MCF 10A (cell line): ENCODE data around the gene SUDS3. TPM values are rescaled to one million over a fixed set of nuclear protein-coding genes. Genes with fewer than 3 reads are reported as not detected.

Experiments used
- BruUV-seq: library from RNA; stranded (reverse); fragments of 400-500 nt; replicated peaks from 2 replicates; lab custom pipeline; 2021; lab: Mats Ljungman, UMichigan
- CTCF ChIA-PET: fragments of 300-600 bp; sonication (Branson Sonifier 250); formaldehyde crosslinking; extraction: SDS; loops from one replicate; lab custom pipeline; 2021; ENCODE audit warnings: antibody characterized with exemption, inconsistent platforms; lab: Yijun Ruan, JAX
- POLR2A ChIA-PET: fragments of 300-600, 350-650 bp; sonication (Branson Sonifier 250); formaldehyde crosslinking; extraction: SDS; loops from one replicate; lab custom pipeline; 2020; ENCODE audit warnings: antibody characterized with exemption, inconsistent platforms; lab: Yijun Ruan, JAX
- DNase-seq: peaks from one replicate; pipeline ENCODE4 v3.0.0-alpha.2; 2018; ENCODE audit not compliant: unreplicated experiment
- H3K27ac Mint-ChIP-seq: one replicate; pipeline ENCODE4 v1.8.0; 2022; ENCODE audit warnings: mild to moderate bottlenecking, low read depth, mixed read lengths; ENCODE audit not compliant: unreplicated experiment
- H3K27me3 Mint-ChIP-seq: one replicate; pipeline ENCODE4 v1.8.0; 2022; ENCODE audit warnings: mixed read lengths; ENCODE audit not compliant: insufficient read depth, unreplicated experiment
- H3K36me3 Mint-ChIP-seq: one replicate; pipeline ENCODE4 v1.8.0; 2022; ENCODE audit warnings: mild to moderate bottlenecking, moderate library complexity, mixed read lengths; ENCODE audit not compliant: insufficient read depth, unreplicated experiment
- H3K4me1 Mint-ChIP-seq: one replicate; pipeline ENCODE4 v1.8.0; 2022; ENCODE audit warnings: mixed read lengths; ENCODE audit not compliant: insufficient read depth, unreplicated experiment
- H3K4me3 Mint-ChIP-seq: one replicate; pipeline ENCODE4 v1.8.0; 2022; ENCODE audit warnings: mild to moderate bottlenecking, moderate library complexity, mixed read lengths; ENCODE audit not compliant: unreplicated experiment
- H3K9me3 Mint-ChIP-seq: one replicate; pipeline ENCODE4 v1.8.0; 2022; ENCODE audit warnings: mixed read lengths; ENCODE audit not compliant: unreplicated experiment
- CTCF ChIP-seq: fragments of 200-600 bp; IDR thresholded peaks from one replicate; pipeline ENCODE4 v1.8.0; 2022; ENCODE audit warnings: antibody characterized with exemption, mild to moderate bottlenecking; ENCODE audit not compliant: unreplicated experiment
- intact Hi-C: fragments of 100-400 bp; cut with micrococcal nuclease; formaldehyde crosslinking; loops from 2 replicates; pipeline ENCODE4 v1.14.1; 2022
- total RNA-seq: library from RNA; stranded (reverse); gene quantifications from 2 replicates; pipeline ENCODE4 v1.2.3, GENCODE V29; 2022

The SUDS3 gene
- total RNA-seq, 1 experiment from 2014 or later: 19.6 TPM

GRCh38 chr12:118334241-118334640 is 42.1 kb upstream of the SUDS3 start:
- peaks cover 6% of the 10 kb centered on the region for H3K4me1 Mint-ChIP-seq
- no peak for DNase-seq
- H3K9me3 Mint-ChIP-seq: peaks cover 7% of the 10 kb centered on the region
- intact Hi-C loops: no loop called here
- CTCF ChIA-PET: interaction anchor here (0.6 kb wide), 1 partner anchor 20 kb away, joined by 3 read pairs; no protein-coding TSS in a partner anchor
- POLR2A ChIA-PET: no interaction called here
- H3K27me3 Mint-ChIP-seq: no peaks in the 10 kb centered on the region
- BruUV-seq: no TSS peak
- no peak for TF ChIP-seq CTCF
- no peak overlapping the region for H3K27ac Mint-ChIP-seq
- H3K36me3 Mint-ChIP-seq: no peaks in the 10 kb centered on the region
- no peak overlapping the region for H3K4me3 Mint-ChIP-seq

GRCh38 chr12:118334939-118335567 is 41.3 kb upstream of the SUDS3 start:
- TF ChIP-seq CTCF: no peak
- Mint-ChIP-seq H3K27me3 (no peaks in the 10 kb centered on the region), H3K9me3 (peaks cover 7% of the 10 kb centered on the region), H3K36me3 (no peaks in the 10 kb centered on the region), H3K4me3 (no peak overlapping the region), H3K4me1 (peaks cover 6% of the 10 kb centered on the region), H3K27ac (peak overlapping the region; percentile 61)
- DNase-seq: peak; percentile 23
- no TSS peak for BruUV-seq
- intact Hi-C loops: no loop called here
- CTCF ChIA-PET: interaction anchor here (0.7 to 0.8 kb wide), 2 partner anchors 18 to 141 kb away, joined by 3 read pairs; no protein-coding TSS in a partner anchor
- POLR2A ChIA-PET: no interaction called here

- Mint-ChIP-seq H3K4me1 (no peaks in the 10 kb centered on the region), H3K36me3 (no peaks in the 10 kb centered on the region), H3K9me3 (no peaks in the 10 kb centered on the region), H3K27me3 (no peaks in the 10 kb centered on the region), H3K27ac (no peak overlapping the region), H3K4me3 (no peak overlapping the region)
- POLR2A ChIA-PET: no interaction called here
- intact Hi-C loops: no loop called here
- DNase-seq: no peak
- BruUV-seq: no TSS peak
- no peak for TF ChIP-seq CTCF
- CTCF ChIA-PET: interaction anchor here (0.6 to 0.8 kb wide), 3 partner anchors 12 to 153 kb away, joined by 3 read pairs; partner anchors contain the start of gene SUDS3
Observed at GRCh38 chr12:118336123-118336522, 40.2 kb upstream of the SUDS3 start.

GRCh38 chr12:118337194-118337838 is 39.0 kb upstream of the SUDS3 start:
- intact Hi-C loops: no loop called here
- no peak for DNase-seq
- Mint-ChIP-seq H3K4me3 (no peak overlapping the region), H3K27me3 (no peaks in the 10 kb centered on the region), H3K36me3 (no peaks in the 10 kb centered on the region), H3K27ac (no peak overlapping the region), H3K9me3 (no peaks in the 10 kb centered on the region), H3K4me1 (no peaks in the 10 kb centered on the region)
- CTCF ChIA-PET: interaction anchor here (1.1 kb wide), 1 partner anchor 39 kb away, joined by 3 read pairs; the partner anchor contains the start of gene SUDS3
- no TSS peak for BruUV-seq
- POLR2A ChIA-PET: interaction anchor here (0.6 to 1.0 kb wide), 2 partner anchors 15 to 138 kb away, joined by 3 read pairs; no protein-coding TSS in a partner anchor
- no peak for TF ChIP-seq CTCF
